ENCODE data around the gene SULT1A1.

DNA sequence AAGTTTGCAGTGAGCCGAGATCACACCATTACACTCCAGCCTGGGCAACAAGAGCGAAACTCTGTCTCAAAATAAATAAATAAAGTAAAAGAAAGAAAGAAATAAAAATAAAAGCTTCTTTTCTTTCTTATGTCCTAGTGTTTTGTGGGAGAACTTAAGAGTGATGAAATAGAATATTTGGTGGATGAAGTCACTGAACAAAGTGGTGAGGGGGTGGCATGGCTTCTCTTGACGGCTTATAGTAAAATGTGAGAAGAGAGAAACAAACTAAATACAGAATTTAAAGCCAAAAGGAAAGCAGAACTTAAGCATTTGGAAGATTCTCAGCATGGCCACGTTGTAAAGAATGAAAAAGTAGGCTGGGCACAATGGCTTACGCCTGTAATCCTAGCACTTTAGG, 40.8 kb downstream of the SULT1A1 start:
- TF ChIP-seq POLR2A (IDR thresholded peaks at IDR 0.05; ENCODE audit: low read length) (no peak), GATA1 (IDR thresholded peaks at IDR 0.05; ENCODE audit: low read depth, low read length) (no peak)

All from erythroblast (primary cell).